Ovary (tissue), 9 donors: Measurements from ENCODE around the gene ADGRF1. TPM values are rescaled to one million over a fixed set of nuclear protein-coding genes. Genes with fewer than 3 reads are reported as not detected.

ENCODE experiments used
- DNase-seq, 5 donors: peaks; one replicate each; pipeline ENCODE4 v3.0.0-alpha.2; 2019 to 2020
- H3K27ac ChIP-seq, 2 donors: fragments of 200-600 bp; one replicate each; pipeline versions ENCODE4 v1.5.1 to v1.8.0; 2019 to 2022
- H3K27me3 ChIP-seq: fragments of 200-600 bp; one replicate; pipeline ENCODE4 v1.8.0; 2022
- H3K36me3 ChIP-seq: fragments of 200-600 bp; sonication (generic); one replicate; pipeline ENCODE4 v1.5.1; 2019
- H3K4me1 ChIP-seq: one replicate; pipeline ENCODE4 v1.8.1; 2013; ENCODE audit warnings: mild to moderate bottlenecking, moderate library complexity; ENCODE audit not compliant: insufficient read depth
- H3K4me3 ChIP-seq: fragments of 200-600 bp; sonication (generic); one replicate; pipeline ENCODE4 v1.5.1; 2017
- H3K9me3 ChIP-seq, 2 donors: fragments of 200-600 bp in 1 of 2; sonication (generic) in 1 of 2; one replicate each; pipeline versions ENCODE4 v1.5.1 to v1.8.1; 2013 to 2019; ENCODE audit warnings: mild to moderate bottlenecking in 1 of 2, moderate library complexity in 1 of 2
- CTCF ChIP-seq, 3 donors: fragments of 450-650 bp in 2 of 3; fragments of 200-600 bp in 1 of 3; IDR thresholded peaks; one replicate each; pipeline versions ENCODE4 v1.5.1 to v1.8.0; 2016 to 2022; ENCODE audit warnings: antibody characterized with exemption in 3 of 3, mild to moderate bottlenecking in 1 of 3
- EP300 ChIP-seq: sonication (generic); formaldehyde crosslinking; IDR thresholded peaks from one replicate; pipeline ENCODE4 v1.6.1; 2017; ENCODE audit warnings: antibody characterized with exemption
- POLR2A ChIP-seq: fragments of 450-650 bp; IDR thresholded peaks from one replicate; pipeline ENCODE4 v1.6.1; 2017; ENCODE audit warnings: antibody characterized with exemption, mild to moderate bottlenecking, moderate library complexity
- WGBS, 3 donors: extraction: QIAGEN DNeasy Blood & Tissue Kit in 1 of 3; methylation state at CpG; one replicate each; pipeline versions ENCODE4 v1.1.5 to v1.1.7; 2013 to 2017; 5-methylcytosine and 5-hydroxymethylcytosine counted together
- intact Hi-C, 4 donors: fragments of 100-400 bp; cut with DNase I; formaldehyde crosslinking; loops; one replicate each; pipeline versions ENCODE4 v1.11.0 to v1.15.1; 2022 to 2023
- polyA plus RNA-seq, 2 donors: library from polyadenylated mRNA; stranded (reverse); fragments of 200-250 nt in 1 of 2; fragments of 350-450 nt in 1 of 2; fragmentation: Illumina TruSeq in 1 of 2; extraction: RNeasy Lipid Tissue Mini Kit (QIAGEN cat#74804) in 1 of 2; gene quantifications; one replicate each; pipeline ENCODE4 v1.2.3, GENCODE V29; 2013 to 2014
- total RNA-seq, 7 donors: library from RNA; depleted of rRNA in 2 of 7; stranded (reverse); fragments of >200 nt in 2 of 7; fragmentation: NEBNext Ultra II Directional in 3 of 7; extraction: Animal tissue kit (Norgen Biotek cat#: 25700) in 3 of 7; gene quantifications; one replicate each; pipeline versions ENCODE4 v1.1.0 to v1.2.4, GENCODE V29; 2016 to 2023
- donor health status: DM: no; HTN: no; CAD: no; lungs with moderate emphysema.
- donor health status: DM: no; HTN: no; CAD: no.
- donor health status: Bipolar disorder and iron deficiency.
- donor health status: DM: yes; HTN: yes; CAD: no.
- donor health status: DM: no; HTN: no; CAD: no.
- donor health status: DM: yes; HTN: yes; CAD: no.

ADGRF1 gene
- total and polyA plus RNA-seq, 9 donors, result 0.11 to 1.2 (median 0.24) TPM; not detected in 6

GRCh38 chr6:47047479-47048407 is 5.6 kb upstream of the ADGRF1 start:
- Histone ChIP-seq H3K27me3 (no peaks in the 10 kb centered on the region), H3K9me3 (no peaks in the 10 kb centered on the region), H3K36me3 (no peaks in the 10 kb centered on the region), H3K4me3 (no peak overlapping the region), H3K27ac (peak overlapping the region in 1 of 2 donors; percentile 34), H3K4me1 (no peaks in the 10 kb centered on the region)
- DNase-seq, result peak in 2 of 5 donors; percentile 21 to 31
- 8 to 13% (median 8%) methylated on average over 9 of the region's 9 CpGs for WGBS, 3 donors
- peak; percentile 34 to 58 (median 52) for TF ChIP-seq CTCF (IDR thresholded peaks at IDR 0.05)
- TF ChIP-seq EP300, result no peak
- intact Hi-C loops, result loop anchor here in 1 of 4 donors (5.0 kb wide), 1 partner anchor 200 kb away; no protein-coding TSS in a partner anchor

GRCh38 chr6:47047097-47047478 is 5.0 kb upstream of the ADGRF1 start:
- H3K36me3 ChIP-seq, result no peaks in the 10 kb centered on the region
- DNase-seq, result no peak
- no peak for TF ChIP-seq POLR2A
- H3K4me1 ChIP-seq, result no peaks in the 10 kb centered on the region
- no peak overlapping the region for H3K4me3 ChIP-seq
- H3K27ac ChIP-seq, result no peak overlapping the region
- intact Hi-C loops, result loop anchor here in 1 of 4 donors (5.0 kb wide), 1 partner anchor 200 kb away; no protein-coding TSS in a partner anchor
- no peaks in the 10 kb centered on the region for H3K27me3 ChIP-seq
- WGBS, 3 donors, result 41 to 59% (median 58%) methylated on average over 3 of the region's 3 CpGs
- H3K9me3 ChIP-seq, result no peaks in the 10 kb centered on the region

- 83 to 86% (median 85%) methylated on average over 5 of the region's 5 CpGs for WGBS, 3 donors
- H3K27ac ChIP-seq, result no peak overlapping the region
- DNase-seq, result no peak
- intact Hi-C loops, result no loop called here
- H3K36me3 ChIP-seq, result no peaks in the 10 kb centered on the region
- H3K4me3 ChIP-seq, result no peak overlapping the region
- H3K27me3 ChIP-seq, result no peaks in the 10 kb centered on the region
- no peaks in the 10 kb centered on the region for H3K4me1 ChIP-seq
- no peaks in the 10 kb centered on the region for H3K9me3 ChIP-seq
- TF ChIP-seq EP300, result no peak
Measured at GRCh38 chr6:47044397-47044796, 2.3 kb upstream of the ADGRF1 start.

- DNase-seq, result no peak
- no peak overlapping the region for H3K27ac ChIP-seq
- no peaks in the 10 kb centered on the region for H3K36me3 ChIP-seq
- no peaks in the 10 kb centered on the region for H3K27me3 ChIP-seq
- no peaks in the 10 kb centered on the region for H3K9me3 ChIP-seq
- no peak for TF ChIP-seq POLR2A
- TF ChIP-seq CTCF (IDR thresholded peaks at IDR 0.05), result no peak
- TF ChIP-seq EP300, result no peak
- WGBS, 3 donors, result 90 to 91% (median 90%) methylated on average over 1 of the region's 1 CpG
- H3K4me1 ChIP-seq, result no peaks in the 10 kb centered on the region
- no peak overlapping the region for H3K4me3 ChIP-seq
- intact Hi-C loops, result no loop called here
Measured at GRCh38 chr6:47043286-47043685, 1.2 kb upstream of the ADGRF1 start.

- H3K4me1 ChIP-seq, result no peaks in the 10 kb centered on the region
- TF ChIP-seq POLR2A (no peak), EP300 (no peak), CTCF (IDR thresholded peaks at IDR 0.05) (no peak)
- intact Hi-C loops, result no loop called here
- H3K36me3 ChIP-seq, result no peaks in the 10 kb centered on the region
- H3K4me3 ChIP-seq, result no peak overlapping the region
- no peak for DNase-seq
- no peak overlapping the region for H3K27ac ChIP-seq
- WGBS, 3 donors, result 84 to 89% (median 87%) methylated on average over 2 of the region's 2 CpGs
- H3K9me3 ChIP-seq, result no peaks in the 10 kb centered on the region
- H3K27me3 ChIP-seq, result no peaks in the 10 kb centered on the region
Measured at GRCh38 chr6:47041741-47042140, 391 bp downstream of the ADGRF1 start.
